Non-pigmented ciliary epithelial cell (primary cell): Measurements from ENCODE around the gene CEP83.

Source experiments
- DNase-seq: peaks from one replicate; pipeline ENCODE4 v3.0.0-alpha.2; 2010; ENCODE audit warnings: low read depth

Gene CEP83

DNA sequence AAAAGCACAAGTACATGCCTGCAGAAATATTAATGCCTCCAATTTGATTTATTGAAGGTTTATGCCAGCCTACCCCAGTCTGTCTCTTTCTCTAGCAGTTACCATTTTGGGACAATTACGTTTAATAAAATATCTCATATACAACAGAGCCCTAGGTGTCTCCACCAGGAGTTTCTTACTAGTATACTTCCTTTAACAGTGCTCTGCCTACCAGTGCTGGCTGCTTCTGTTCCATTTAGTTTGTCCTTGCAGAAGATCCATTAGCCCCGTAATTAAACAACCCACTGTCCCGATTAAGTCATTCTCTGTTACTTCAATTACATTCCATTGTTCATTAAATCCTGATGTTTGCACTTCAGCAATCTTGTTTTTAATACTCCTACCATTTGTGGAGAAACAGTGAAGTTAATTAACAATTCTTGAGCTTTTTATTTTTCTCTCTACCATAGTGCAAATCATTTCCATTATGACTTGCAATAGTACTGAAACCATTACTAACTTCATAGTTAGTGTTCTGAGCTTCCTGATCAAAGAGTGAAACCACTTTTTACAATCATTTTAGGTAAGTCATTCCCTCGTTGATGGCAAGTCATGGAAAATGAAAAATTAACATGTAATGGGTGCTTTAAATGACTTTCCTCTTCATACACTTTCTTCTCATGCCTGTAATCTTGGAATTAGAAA, 190.2 kb downstream of the CEP83 start:
- no peak for DNase-seq

DNA sequence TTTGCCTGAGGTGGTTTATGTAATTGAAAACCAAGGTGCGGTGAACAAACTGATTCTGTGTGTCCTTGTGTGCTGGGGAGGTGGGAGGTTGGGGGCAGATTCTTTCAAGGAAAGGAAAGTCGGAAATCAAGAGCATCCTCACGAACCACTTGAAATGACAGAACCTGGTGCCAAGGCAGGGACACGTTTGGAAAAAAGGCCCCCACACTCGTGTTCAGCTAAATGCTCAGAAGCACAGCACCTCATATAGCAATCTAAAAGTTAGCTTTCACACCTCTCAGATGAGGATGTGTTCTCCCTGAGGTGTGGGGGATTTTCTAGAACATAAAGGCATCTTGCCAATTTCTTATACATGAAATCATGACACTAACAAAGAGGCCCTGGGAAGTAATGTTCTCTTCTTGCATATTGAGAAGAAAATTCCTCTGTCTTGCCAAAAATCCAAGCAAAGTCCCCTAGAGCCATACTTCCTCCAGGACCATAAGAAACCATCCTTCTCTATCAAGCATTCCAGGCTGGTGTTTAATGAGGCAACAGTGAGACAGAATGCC, 191.7 kb downstream of the CEP83 start:
- DNase-seq, result no peak

DNA sequence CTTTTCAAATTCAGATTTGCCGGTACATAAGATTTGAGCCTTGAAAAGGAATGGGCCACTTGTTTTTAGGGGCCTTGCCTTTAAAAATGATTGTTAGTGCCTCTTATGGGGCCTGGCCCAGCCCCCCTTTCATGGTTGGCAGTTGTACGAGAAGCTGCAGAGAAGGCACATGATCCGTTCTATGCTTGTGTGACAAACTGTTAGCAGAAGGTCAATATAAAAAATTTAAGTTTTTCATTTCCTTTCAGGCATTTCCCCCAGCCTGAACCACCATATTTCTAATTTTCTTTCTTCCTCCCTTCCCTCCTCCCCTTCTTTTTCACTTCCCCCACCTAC, 192.2 kb downstream of the CEP83 start:
- no peak for DNase-seq

DNA sequence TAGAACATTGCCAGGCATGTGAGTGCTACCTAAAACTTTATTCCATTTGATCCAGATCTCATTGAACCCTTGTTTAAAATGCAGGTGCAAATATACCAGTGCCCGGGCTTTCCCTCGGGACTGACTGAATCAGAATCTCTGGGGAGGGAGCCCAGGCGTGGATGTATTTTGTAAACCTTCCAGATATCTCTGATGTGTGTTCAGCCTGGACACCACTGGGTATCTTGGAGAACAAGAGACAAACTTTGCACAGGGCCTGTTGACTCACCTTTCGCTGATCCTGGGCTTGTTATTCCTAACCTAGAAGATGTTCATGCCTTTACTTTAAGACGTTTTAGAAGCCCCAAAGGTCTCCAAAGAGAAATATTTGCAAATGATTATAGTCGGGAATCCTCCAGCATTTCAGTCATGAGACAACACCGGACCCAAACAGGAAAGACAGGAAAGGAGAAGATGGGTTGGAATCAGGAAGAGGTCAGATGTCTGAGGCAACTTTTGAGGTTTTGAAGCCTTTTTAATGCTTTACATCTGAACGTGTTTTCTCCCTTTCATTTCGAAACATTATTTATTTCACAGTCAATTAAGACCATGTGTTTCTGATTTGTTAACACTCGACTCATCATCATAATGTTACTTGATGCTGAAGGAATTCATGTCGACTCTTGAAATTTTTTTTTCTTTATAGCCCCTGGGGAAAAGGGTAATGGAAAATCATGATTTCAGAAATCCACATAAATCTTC, 192.7 kb downstream of the CEP83 start:
- peak; percentile 24 for DNase-seq

DNA sequence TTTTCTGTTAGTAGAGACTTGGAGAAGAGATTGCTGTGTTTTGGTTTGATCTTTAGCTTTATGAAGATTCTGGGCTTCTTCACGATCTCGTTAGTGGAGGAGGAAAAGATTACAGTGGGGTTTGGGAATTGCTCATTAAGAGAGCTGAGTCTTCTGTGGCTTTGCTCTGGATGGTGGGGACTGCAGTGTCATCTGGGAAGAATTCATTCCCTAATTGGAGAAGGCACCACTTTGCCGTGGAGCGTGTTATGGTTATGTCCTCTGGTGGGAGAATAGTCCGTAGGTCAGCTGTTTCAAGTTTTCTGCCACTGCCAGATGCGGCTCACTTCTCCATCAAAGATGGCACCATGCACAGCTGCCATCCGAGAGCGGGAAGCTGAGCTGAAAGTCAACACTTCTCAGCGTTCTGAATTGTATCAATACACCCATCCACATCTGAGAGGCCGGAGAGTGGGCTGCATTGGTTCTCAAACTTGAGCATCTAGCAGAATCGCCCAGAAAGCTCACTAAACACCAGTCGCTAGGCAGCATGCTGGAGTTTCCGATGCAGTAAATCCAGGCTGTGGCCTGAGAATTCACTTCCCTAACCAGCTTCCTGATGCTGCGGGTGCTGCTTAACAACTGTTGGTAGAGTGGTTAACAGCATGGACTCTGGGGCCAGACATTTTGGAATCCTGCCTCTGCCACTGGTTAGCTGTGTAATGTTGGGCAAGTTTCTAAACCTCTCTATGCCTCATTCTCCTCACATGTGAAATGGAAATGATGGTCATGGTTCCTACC, 193.5 kb downstream of the CEP83 start:
- DNase-seq, result no peak

DNA sequence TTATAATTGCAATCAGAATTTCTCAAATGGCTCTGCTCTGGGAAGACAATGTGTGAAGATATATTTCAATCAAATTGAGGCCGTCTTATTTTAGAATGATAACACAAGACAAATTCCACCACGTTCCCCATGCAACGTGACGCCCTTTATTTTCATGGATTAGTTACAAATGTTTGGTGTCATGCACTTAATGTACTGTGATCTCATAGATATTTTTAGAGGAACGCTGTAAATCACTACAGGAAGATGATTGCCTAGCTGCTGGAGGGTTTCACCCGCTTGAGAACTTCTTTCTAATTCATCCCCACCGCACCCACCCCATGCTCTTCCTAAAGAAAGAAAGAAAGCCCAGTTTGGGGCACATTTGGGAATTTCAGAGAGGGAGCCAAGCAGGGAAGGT, 194.1 kb downstream of the CEP83 start:
- no peak for DNase-seq

DNA sequence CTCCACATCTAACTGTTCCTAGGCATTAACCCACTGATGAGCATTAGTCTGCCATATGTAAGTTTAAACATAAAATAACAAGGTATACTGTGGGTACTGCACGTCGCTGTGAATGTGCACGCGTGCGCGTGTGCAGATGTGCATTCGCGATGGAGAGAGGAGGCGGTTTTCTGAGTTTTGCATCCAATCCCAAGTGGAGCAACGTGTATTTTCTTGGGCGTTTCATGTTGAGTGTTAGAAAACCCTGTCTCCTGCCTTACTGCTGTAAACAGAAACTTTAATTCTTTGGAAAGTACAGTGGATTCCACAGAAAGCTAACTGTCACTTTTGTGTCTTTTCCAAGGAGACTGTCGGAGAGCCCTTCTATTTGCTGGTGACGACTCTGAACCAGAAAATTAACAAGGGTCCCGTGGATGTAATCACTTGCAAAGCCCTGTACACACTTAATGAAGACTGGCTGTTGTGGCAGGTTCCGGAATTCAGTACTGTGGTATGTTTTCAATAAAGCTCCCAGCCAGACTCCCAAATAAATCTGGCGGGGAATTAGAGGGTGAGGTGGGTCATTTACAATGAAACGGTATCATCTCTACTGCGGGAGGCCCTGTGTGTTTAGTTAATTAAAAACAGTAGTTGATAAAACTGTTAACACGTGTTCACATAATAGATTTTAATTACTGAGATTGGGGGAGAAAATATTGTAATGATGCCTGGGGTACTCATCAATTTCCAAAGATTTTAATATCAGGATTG, 194.8 kb downstream of the CEP83 start:
- no peak for DNase-seq

DNA sequence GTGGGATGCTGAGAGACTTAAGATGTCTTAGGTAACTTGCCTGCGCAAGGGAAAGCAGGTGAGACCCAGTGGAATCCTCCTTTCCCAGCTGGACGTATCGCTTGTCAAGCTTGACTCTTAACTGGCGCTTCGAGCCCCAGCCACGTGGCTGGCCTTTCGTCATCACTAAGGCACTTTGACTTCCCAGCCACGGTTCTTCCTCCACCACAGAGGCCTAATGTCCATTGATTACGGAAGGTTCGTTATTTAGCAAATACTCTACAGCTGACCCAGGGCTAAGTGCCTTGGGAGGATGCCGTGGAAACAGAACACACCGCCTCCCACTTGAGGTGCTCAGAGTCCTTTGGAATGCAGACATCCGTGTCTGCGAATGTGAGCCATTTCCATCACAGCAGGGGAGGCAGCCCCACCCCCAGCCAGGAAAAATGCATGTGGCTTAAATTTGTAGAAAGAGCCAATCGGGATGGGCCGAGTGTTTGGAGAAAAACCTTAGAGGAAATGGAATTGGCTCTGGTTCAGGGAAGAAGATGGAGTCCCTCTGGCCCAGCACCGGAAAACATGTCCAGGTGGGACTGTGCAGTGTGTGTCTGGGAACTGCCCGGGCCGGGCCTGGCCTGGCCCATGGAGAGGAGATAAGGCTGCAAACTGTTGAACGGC, 195.6 kb downstream of the CEP83 start:
- DNase-seq, result peak; percentile 15

DNA sequence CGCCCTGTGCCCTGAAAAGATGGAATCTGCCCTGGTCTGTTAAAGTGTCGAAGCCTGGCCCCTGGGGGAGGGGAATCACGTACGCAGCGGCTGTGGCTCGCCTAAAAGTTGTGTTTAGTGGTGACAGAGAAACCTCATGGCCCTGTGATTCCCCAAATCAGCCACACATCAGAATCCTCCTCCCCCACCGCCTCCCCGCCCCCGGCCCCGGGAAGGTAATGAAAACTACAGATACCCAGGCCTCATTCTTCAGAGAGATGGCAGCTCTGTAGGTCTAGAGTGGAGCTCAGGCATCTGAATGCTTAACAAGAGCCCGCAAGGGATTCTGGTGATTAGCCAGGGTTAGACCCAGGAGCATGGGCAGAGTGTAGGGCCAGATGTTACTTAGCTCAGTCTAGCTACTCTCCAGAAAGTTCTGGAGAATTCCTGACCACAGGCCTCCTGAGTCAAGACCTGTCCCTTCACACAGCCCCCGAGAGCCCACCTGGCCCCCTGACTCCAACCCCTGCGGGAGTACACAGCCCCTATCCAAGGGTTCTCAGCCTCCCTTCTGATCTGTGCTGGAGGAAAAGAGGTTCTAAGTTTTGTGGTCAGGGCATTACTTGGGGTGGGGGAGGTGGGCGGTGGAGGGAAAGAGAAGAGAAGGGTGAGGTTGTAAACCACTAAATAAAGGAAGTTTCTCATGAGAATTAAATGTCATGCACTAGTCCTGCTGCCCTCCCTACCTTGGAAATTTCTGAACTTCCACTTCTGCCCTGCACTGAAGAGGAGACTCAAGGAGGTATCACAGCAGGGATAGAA, 196.5 kb downstream of the CEP83 start:
- no peak for DNase-seq

DNA sequence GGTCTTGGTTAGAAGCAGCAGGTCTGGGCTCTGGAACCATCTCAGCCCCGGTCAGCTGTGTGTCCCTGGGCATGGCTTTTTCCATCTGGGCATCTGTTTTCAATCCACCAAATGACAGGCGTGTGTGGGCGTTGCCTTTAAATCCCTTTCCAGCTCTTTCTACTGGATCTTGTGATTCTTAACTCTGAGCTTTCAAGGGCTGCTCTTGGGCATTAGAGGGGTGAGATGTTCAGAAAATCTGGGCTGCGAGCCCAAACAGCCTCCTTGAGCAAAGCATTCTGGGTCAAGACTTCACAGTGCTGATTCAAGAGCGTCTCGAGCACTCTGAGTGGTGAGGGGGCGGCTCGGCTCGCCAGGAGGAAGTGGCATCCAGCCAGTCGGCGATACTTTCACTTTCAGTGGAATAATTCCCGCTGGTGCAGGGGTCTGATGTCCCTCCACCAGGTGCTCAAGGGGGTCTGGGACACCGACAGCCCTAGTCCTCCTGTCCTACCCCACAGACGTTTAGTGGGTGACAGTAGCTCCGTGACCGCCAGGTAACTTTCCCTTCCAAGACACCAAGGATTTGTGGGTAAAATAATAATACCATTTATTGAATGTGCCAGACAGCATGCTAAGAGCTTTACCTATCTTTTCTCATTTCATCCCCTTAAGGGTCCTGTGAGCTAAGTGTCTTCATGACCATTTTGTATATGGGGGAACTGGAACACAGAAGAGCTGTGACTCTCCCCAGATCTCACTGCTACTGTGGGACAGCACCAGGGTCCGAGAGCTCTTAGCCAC, 197.2 kb downstream of the CEP83 start:
- DNase-seq, result peak; percentile 87

DNA sequence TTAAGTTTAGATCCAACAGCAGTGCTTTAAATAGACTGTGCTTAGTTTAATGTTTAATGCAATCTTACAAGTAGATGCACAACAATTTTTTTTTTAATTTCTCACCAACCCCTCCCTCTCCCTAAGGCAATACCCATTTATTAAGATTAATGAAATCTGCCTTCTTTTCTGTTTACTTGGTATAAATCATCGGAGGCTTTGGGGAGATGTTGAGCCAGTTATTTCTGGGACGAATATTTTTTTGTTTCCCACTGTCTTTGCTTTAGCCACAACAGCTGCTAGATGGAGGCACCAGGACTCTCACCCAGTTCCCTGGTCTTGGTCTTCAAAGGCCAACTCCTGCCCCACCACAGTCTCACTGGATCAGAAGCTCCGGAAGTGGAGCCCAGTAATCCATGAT, 197.9 kb downstream of the CEP83 start:
- no peak for DNase-seq

DNA sequence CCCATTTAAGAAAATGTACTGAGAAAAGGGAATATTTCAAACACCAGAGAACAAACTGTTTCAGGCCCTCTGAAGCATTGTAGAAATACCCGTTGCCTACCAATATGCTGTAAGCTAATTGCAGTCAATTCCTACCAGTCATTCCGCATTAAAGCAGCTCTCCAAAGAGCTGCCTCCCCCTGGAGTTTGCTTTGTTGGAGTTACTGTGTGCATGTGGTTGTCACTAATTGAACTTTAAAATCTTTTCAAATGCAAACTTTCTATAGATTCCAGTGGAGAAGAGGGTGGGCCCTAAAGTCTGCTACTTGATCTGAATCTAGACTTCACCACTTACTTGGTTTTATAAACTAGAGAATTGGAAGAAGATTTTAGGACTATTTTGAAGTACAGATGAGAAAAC, 198.5 kb downstream of the CEP83 start:
- DNase-seq, result no peak

DNA sequence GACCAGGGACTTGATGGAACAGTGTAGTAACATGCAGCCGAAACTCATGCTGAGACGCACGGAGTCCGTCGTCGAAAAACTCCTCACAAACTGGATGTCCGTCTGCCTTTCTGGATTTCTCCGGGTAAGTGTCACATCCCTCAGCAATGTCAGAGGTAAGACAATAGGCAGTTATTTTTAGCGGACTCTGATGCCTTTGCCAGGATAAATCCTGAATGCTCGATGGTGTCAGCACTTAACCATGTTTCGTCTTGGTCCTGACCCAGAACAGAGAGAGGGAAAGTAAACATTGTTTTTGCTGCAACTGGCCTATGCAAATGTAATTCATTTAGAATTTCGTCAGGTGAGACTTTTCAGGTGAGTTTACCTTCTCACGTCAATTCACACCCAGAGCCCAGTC, 198.9 kb downstream of the CEP83 start:
- no peak for DNase-seq

DNA sequence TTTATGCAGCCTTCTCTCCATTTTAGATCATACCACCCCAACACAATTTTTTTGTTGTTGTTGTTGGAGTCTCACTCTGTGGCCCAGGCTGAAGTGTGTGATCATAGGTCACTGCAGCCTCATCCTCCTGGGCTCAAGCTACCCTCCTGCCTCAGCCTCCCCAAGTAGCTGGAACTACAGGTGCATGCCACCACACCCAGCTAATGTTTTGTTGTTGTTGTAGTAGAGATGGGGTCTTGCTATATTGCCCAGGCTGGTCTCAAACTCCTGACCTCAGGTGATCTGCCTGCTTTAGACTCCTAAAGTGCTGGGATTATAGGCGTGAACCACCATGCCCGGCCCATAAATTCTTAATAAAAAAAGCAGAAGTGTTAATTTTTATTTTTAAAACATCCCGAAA, 199.7 kb downstream of the CEP83 start:
- DNase-seq, result no peak

DNA sequence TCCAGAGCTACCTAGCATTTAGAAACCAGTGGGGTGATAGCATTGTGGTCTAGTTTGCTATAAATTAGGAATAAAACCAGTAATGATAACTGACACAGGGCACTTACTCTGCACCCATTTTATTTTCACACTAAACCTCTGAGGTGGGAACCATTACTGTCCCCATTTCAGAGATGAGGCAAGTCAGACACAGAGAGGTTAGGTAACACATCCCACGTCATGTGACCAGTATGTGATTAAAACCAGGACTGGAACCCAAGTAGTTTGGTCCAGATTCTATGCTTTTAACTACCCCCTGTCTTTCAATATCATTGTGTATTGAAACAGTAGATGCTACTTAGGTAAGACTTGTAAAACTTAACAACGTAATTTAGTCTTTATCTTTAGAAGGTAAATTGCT, 201.1 kb downstream of the CEP83 start:
- no peak for DNase-seq
